ENCODE results near the gene GLT6D1. TPM values are rescaled to one million over a fixed set of nuclear protein-coding genes. Genes with fewer than 3 reads are reported as not detected.
A peak's percentile ranks its signal among the peaks of the same experiment; 100 is the strongest.
"Not testable (repeated sequence)": the region's sequence is repeated elsewhere in the genome, so short reads cannot be mapped to it uniquely, and the experiment has no call there.

GLT6D1 gene
- total and polyA plus RNA-seq, 2 of the 13 experiments (the other 11 are each of a cell fraction or from before 2014, with no cell fraction given) = not detected

DNA sequence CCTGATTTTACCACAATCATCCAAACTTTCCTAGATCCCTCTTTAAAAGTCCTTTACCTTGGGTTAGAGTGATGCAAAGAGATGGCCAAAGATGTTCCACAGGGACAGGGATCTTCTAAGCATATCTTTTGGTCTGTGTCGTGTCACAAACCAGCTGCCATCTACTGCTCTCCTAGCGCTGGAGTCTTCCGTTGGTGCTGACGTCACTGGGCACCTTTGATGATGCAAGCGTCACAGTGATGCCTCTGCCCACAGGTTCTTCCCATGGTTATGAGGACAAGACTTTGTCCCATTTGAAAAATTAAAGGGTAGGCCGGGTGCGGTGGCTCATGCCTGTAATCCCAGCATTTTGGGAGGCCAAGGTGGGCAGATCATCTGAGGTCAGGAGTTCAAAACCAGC, 1.7 kb upstream of the GLT6D1 start:
- 50% methylated on average over 3 of the region's 7 CpGs for WGBS (ENCODE audit: low lambda C conversion rate)
- in situ Hi-C loops (cut with HindIII; ENCODE audit: extremely low pct_ligation_motif_present, low pct_unique_long_range_greater_than_20kb) = no loop called here
- FAIRE-seq = no peak

DNA sequence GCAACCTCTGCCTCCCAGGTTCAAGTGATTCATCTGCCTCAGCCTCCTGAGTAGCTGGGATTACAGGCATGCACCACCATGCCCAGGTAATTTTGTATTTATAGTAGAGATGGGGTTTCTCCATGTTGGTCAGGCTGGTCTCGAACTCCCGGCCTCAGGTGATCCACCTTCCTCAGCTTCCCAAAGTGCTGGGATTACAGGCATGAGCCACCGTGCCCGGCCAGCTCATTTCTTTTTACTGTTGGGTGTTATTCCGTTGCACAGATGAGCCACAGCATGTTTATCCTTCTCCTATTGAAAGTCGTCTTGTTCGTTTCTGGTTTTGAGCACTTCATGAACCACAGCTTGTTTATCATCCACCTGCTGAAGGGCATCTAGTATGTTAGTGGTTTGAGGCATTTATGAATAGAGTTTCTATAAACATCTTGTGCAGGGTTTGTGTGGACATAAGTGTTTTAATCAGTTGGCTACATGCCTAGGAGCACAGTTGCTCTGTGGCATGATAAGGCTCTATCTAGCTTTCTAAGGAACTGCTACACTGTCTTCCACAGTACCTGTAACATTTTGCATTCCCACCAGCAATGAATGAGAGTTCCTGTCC, 2.3 kb downstream of the GLT6D1 start:
- in situ Hi-C loops (cut with HindIII; ENCODE audit: extremely low pct_ligation_motif_present, low pct_unique_long_range_greater_than_20kb); BruUV-seq (replicated peaks); H4K20me1 ChIP-seq (ENCODE audit: insufficient read depth, low read length); H3K27ac ChIP-seq (ENCODE audit: extremely low read length, insufficient read depth, low read length); H3K79me2 ChIP-seq (ENCODE audit: insufficient read depth, low read length); H3K4me1 ChIP-seq (ENCODE audit: insufficient read depth, low read length); H3K36me3 ChIP-seq (replicated peaks in 1 of 2; ENCODE audit: control insufficient read depth in 1 of 2, insufficient read depth in 2 of 2, low read length in 2 of 2); H3K4me2 ChIP-seq (ENCODE audit: low read depth, low read length); H3K9ac ChIP-seq (ENCODE audit: insufficient read depth, low read depth, low read length); ATAC-seq; H3K4me3 ChIP-seq (replicated peaks in 1 of 3; ENCODE audit: insufficient read depth in 1 of 3, low read depth in 2 of 3, low read length in 3 of 3); POLR2A ChIA-PET; intact Hi-C loops (cut with micrococcal nuclease; ENCODE audit: unreplicated experiment); DNase-seq (ENCODE audit: low spot score); H2AFZ ChIP-seq (ENCODE audit: low read length); CTCF ChIA-PET (ENCODE audit: low intra/inter-chr PET ratio, low total read pairs); FAIRE-seq; H3K9me3 ChIP-seq (ENCODE audit: low read length): not testable (repeated sequence)
- 3% methylated on average over 7 of the region's 7 CpGs for WGBS (ENCODE audit: low lambda C conversion rate)
- H3K27me3 ChIP-seq (ENCODE audit: control insufficient read depth in 1 of 2, insufficient read depth in 2 of 2, low read length in 2 of 2) = peaks cover 0 to 17% of the 10 kb centered on the region in 2 experiments; a peak in 4 of 5 replicates

More for the DNA sequence above, 1.7 kb upstream of the GLT6D1 start:
- POLR2A ChIA-PET = no interaction called here
- Histone ChIP-seq H3K79me2 (ENCODE audit: insufficient read depth, low read length) (no peaks in the 10 kb centered on the region), H4K20me1 (ENCODE audit: insufficient read depth, low read length) (no peaks in the 10 kb centered on the region), H3K4me2 (ENCODE audit: low read depth, low read length) (no peak overlapping the region), H3K4me3 (replicated peaks in 1 of 3; ENCODE audit: insufficient read depth in 1 of 3, low read depth in 2 of 3, low read length in 3 of 3) (no peak overlapping the region), H3K9ac (ENCODE audit: insufficient read depth, low read depth, low read length) (no peak overlapping the region), H3K9me3 (ENCODE audit: low read length) (peaks cover 20% of the 10 kb centered on the region), H3K4me1 (ENCODE audit: insufficient read depth, low read length) (no peaks in the 10 kb centered on the region), H3K36me3 (replicated peaks in 1 of 2; ENCODE audit: control insufficient read depth in 1 of 2, insufficient read depth in 2 of 2, low read length in 2 of 2) (no peaks in the 10 kb centered on the region), H3K27me3 (ENCODE audit: control insufficient read depth in 1 of 2, insufficient read depth in 2 of 2, low read length in 2 of 2) (no peaks in the 10 kb centered on the region; a peak in 1 of 5 replicates), H2AFZ (ENCODE audit: low read length) (no peak overlapping the region), H3K27ac (ENCODE audit: extremely low read length, insufficient read depth, low read length) (no peak overlapping the region)
- BruUV-seq (replicated peaks) = no TSS peak
- intact Hi-C loops (cut with micrococcal nuclease; ENCODE audit: unreplicated experiment) = no loop called here
- peak; percentile 94 for TF ChIP-seq CREB1 (IDR thresholded peaks at IDR 0.05)
- TF ChIP-seq CREB1 (CRISPR knock-in tag; IDR thresholded peaks at IDR 0.05) = no peak
- TF ChIP-seq ATF7 (IDR thresholded peaks at IDR 0.05) = 0 out of 2 replicates have a peak, but pooled peaks have one; percentile 5
- no peak for TF ChIP-seq ATF7 (CRISPR knock-in tag; IDR thresholded peaks at IDR 0.05)
- TF ChIP-seq, protein P1, sequence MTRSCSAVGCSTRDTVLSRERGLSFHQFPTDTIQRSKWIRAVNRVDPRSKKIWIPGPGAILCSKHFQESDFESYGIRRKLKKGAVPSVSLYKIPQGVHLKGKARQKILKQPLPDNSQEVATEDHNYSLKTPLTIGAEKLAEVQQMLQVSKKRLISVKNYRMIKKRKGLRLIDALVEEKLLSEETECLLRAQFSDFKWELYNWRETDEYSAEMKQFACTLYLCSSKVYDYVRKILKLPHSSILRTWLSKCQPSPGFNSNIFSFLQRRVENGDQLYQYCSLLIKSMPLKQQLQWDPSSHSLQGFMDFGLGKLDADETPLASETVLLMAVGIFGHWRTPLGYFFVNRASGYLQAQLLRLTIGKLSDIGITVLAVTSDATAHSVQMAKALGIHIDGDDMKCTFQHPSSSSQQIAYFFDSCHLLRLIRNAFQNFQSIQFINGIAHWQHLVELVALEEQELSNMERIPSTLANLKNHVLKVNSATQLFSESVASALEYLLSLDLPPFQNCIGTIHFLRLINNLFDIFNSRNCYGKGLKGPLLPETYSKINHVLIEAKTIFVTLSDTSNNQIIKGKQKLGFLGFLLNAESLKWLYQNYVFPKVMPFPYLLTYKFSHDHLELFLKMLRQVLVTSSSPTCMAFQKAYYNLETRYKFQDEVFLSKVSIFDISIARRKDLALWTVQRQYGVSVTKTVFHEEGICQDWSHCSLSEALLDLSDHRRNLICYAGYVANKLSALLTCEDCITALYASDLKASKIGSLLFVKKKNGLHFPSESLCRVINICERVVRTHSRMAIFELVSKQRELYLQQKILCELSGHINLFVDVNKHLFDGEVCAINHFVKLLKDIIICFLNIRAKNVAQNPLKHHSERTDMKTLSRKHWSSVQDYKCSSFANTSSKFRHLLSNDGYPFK (CRISPR knock-in tag; IDR thresholded peaks at IDR 0.05; ENCODE audit: borderline replicate concordance) = no peak
- no peak for TF ChIP-seq SRY (CRISPR knock-in tag; IDR thresholded peaks at IDR 0.05)
- no peak for ATAC-seq
- CTCF ChIA-PET (ENCODE audit: low intra/inter-chr PET ratio, low total read pairs) = no interaction called here
- no peak for DNase-seq (ENCODE audit: low spot score)
